Neural crest cell (in vitro differentiated cells): ENCODE measurements around the gene ZNF670. TPM values are rescaled to one million over a fixed set of nuclear protein-coding genes. Genes with fewer than 3 reads are reported as not detected.

ENCODE experiments used
- DNase-seq: peaks from one replicate; pipeline ENCODE4 v3.0.0; 2021; ENCODE audit warnings: low read depth, mixed read lengths, low spot score
- H3K27ac Mint-ChIP-seq: one replicate; pipeline ENCODE4 v1.8.0; 2021; ENCODE audit warnings: mild to moderate bottlenecking, mixed read lengths; ENCODE audit not compliant: unreplicated experiment
- H3K27me3 Mint-ChIP-seq: 2 replicates; pipeline ENCODE4 v1.8.0; 2021; ENCODE audit warnings: low read depth, mild to moderate bottlenecking, mixed read lengths
- H3K36me3 Mint-ChIP-seq: 2 replicates; pipeline ENCODE4 v1.8.0; 2021; ENCODE audit warnings: low read depth, mild to moderate bottlenecking, mixed read lengths
- H3K4me1 Mint-ChIP-seq: 2 replicates; pipeline ENCODE4 v1.8.0; 2021; ENCODE audit warnings: mixed read lengths
- H3K4me3 Mint-ChIP-seq: one replicate; pipeline ENCODE4 v1.8.0; 2021; ENCODE audit warnings: mild to moderate bottlenecking, mixed read lengths
- H3K9me3 Mint-ChIP-seq: 2 replicates; pipeline ENCODE4 v1.8.0; 2021; ENCODE audit warnings: mixed read lengths
- total RNA-seq: library from RNA; stranded (reverse); gene quantifications from 2 replicates; pipeline ENCODE4 v1.2.1, GENCODE V29; 2021
- TF ChIP-seq, protein P1 (sequence below): fragments of 200-600 bp; sonication (generic); conservative IDR thresholded peaks from 2 replicates; pipeline ENCODE4 v1.5.0; 2021; ENCODE audit warnings: antibody characterized with exemption, mild to moderate bottlenecking

Gene ZNF670
- total RNA-seq, 1 donor from 2014 or later: 13.2 TPM

DNA sequence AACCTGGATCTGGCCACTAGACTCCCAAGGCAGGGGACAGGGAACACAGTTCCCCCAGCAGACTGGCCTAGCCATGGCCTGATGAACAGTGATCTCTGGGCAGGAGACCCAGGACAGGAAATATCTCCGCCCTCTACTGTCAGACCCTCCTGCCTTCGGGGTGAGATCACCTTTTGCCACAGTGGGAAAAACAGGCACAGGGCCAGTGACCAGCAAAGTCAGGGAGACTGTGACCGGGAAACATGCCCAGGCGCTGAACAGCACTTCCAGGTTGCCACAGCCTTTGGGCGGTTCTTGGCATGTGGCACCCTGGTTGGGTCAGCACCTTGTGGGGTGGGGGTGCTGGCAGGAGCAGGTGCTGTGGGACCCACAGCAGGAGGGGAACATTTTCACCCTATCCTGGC, 34.5 kb upstream of the ZNF670 start:
- no peak for DNase-seq
- Mint-ChIP-seq H3K4me3 (peak overlapping the region; percentile 76), H3K27ac (no peak overlapping the region), H3K36me3 (peaks cover 11% of the 10 kb centered on the region), H3K27me3 (peaks cover 3% of the 10 kb centered on the region), H3K4me1 (peaks cover 10% of the 10 kb centered on the region), H3K9me3 (no peaks in the 10 kb centered on the region)
- TF ChIP-seq, protein P1, sequence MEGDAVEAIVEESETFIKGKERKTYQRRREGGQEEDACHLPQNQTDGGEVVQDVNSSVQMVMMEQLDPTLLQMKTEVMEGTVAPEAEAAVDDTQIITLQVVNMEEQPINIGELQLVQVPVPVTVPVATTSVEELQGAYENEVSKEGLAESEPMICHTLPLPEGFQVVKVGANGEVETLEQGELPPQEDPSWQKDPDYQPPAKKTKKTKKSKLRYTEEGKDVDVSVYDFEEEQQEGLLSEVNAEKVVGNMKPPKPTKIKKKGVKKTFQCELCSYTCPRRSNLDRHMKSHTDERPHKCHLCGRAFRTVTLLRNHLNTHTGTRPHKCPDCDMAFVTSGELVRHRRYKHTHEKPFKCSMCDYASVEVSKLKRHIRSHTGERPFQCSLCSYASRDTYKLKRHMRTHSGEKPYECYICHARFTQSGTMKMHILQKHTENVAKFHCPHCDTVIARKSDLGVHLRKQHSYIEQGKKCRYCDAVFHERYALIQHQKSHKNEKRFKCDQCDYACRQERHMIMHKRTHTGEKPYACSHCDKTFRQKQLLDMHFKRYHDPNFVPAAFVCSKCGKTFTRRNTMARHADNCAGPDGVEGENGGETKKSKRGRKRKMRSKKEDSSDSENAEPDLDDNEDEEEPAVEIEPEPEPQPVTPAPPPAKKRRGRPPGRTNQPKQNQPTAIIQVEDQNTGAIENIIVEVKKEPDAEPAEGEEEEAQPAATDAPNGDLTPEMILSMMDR: no peak

DNA sequence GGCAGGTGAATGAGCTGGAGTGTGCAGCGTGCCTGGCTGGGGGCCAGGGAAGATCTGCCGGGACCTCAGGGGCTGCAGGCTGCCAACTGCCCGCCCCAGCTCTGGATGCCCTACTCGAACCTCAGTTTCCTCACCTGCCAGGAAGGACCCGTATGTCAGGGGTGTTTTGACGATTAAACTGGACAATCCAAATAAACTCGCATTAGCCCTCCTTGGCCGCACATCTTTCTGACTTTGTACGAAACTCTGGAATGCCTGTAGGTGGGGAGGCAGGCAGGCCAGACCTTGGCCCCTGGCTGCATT, 33.8 kb upstream of the ZNF670 start:
- H3K27me3 Mint-ChIP-seq: peaks cover 3% of the 10 kb centered on the region
- H3K9me3 Mint-ChIP-seq: no peaks in the 10 kb centered on the region
- peak overlapping the region; percentile 81 for H3K4me3 Mint-ChIP-seq
- no peak overlapping the region for H3K27ac Mint-ChIP-seq
- peaks cover 11% of the 10 kb centered on the region for H3K36me3 Mint-ChIP-seq
- TF ChIP-seq, protein P1: no peak
- no peak for DNase-seq
- peaks cover 10% of the 10 kb centered on the region for H3K4me1 Mint-ChIP-seq

DNA sequence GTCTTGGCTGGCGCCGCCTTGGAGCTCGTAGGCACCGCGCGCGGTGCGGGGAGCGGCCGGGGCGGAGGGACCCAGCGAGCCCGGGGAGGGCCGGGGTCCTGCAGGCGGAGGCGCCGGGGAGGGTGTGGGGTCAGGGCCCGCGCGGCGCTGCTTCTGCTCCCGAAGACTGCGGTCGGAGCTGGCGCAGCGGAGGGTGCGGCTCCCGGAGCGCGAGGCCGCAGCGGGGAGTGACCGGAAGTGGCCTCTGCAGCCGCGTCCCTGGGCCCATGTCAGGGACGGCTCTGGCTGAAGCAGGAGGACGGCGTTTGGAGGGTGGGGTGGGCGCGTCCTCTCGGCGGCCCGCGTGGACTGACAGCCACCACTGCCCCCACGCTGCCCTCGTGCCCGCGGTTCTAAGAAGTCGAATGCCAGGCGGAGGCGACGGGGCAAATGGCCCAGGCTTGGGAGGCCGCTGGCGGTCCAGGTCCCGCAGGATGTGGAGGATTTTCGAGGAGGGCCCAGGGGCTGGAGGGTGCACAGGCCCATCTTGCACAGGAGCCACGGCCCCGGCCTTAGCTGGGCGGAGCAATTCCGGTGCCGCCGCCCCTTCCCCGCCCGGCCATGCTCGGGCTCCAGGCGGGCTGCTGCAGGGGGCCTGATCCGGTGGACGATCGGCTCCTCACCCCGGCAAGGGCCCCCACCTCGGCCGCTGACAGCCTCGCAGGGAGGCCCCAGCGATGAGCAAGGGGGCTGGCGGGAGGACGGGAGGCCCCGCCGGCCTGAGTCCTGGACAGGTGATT, 33.3 kb upstream of the ZNF670 start:
- peak; percentile 50 for DNase-seq
- H3K36me3 Mint-ChIP-seq: peaks cover 11% of the 10 kb centered on the region
- TF ChIP-seq, protein P1: no peak
- peak overlapping the region; percentile 92 for H3K27ac Mint-ChIP-seq
- peaks cover 10% of the 10 kb centered on the region for H3K4me1 Mint-ChIP-seq
- H3K27me3 Mint-ChIP-seq: peaks cover 3% of the 10 kb centered on the region
- no peaks in the 10 kb centered on the region for H3K9me3 Mint-ChIP-seq
- peak overlapping the region; percentile 82 for H3K4me3 Mint-ChIP-seq

DNA sequence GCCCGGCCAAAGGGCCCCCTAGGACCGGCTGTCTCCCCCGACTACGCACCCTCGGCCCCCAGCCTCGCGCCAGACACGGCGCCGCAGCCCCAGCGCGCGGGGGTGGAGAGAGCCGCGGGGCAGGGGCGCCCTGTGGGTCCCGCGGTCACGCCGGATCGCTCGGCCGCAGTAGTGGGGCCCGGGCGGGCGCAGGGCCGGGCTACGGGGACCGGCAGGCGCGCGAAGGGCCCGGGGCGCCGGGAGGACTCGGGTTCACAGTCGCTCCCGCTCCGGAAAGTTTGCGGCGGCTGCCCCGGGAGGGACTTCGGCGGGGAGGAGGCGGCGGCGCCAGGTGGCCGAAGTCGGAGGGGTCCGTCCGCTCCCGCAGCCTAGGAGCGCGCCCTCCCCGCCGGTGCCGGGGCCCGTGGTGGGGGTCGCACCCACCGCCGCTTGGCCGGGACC, 32.7 kb upstream of the ZNF670 start:
- peaks cover 10% of the 10 kb centered on the region for H3K4me1 Mint-ChIP-seq
- no peak overlapping the region for H3K27ac Mint-ChIP-seq
- H3K9me3 Mint-ChIP-seq: no peaks in the 10 kb centered on the region
- DNase-seq: no peak
- H3K4me3 Mint-ChIP-seq: peak overlapping the region; percentile 89
- peaks cover 11% of the 10 kb centered on the region for H3K36me3 Mint-ChIP-seq
- TF ChIP-seq, protein P1: no peak
- peaks cover 3% of the 10 kb centered on the region for H3K27me3 Mint-ChIP-seq

DNA sequence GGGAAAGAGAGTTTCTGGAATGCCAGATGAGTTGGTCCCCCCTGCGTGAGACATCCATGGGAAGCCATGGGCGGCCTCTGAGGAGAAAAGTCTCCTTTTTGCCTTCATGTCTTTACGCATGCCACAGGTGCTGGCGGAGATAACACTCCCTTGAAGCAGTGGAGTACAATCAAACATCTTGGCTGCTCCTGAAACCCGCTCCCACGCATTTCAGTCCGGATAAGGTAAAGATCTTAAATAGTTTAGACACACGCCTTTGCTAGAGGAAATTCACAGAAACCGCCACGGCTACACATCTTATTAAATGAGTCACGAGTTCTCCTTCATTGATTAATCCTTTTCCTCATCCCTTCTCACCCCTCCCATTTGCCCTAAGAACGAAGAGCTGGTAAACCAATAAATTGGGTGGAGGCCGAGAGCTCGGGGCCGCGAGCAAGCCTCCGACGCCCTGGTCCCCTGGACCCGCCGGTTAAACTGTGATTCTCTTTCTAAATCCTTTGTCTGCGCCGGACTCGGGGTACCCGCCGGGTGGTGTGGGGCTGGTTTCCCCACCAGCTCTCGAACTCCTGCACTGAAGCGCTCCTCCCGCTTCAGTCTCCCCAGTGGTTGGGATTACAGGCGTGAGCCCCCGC, 32.1 kb upstream of the ZNF670 start:
- Mint-ChIP-seq H3K36me3 (peaks cover 11% of the 10 kb centered on the region), H3K4me3 (peak overlapping the region; percentile 89), H3K27me3 (peaks cover 3% of the 10 kb centered on the region), H3K27ac (peak overlapping the region; percentile 54), H3K9me3 (no peaks in the 10 kb centered on the region), H3K4me1 (peaks cover 10% of the 10 kb centered on the region)
- no peak for DNase-seq
- TF ChIP-seq, protein P1: no peak
